GM12864 (cell line): ENCODE measurements around the gene CDH12.

Experiments used
- DNase-seq: peaks from one replicate; pipeline ENCODE4 v3.0.0-alpha.2; 2011; ENCODE audit warnings: low read depth
- H3K4me3 ChIP-seq: 2 replicates; pipeline ENCODE4 v1.5.1; 2011; ENCODE audit warnings: mild to moderate bottlenecking, low read depth, low read length, control low read depth
- TF ChIP-seq, protein P1 (sequence below): IDR thresholded peaks from 2 replicates; pipeline ENCODE4 v1.5.1; 2011; ENCODE audit warnings: low read depth, mild to moderate bottlenecking, moderate library complexity, low read length, control low read depth, inconsistent platforms; ENCODE audit errors: missing control alignments

The CDH12 gene

GRCh38 chr5:21711866-21712758, 1141.0 kb downstream of the CDH12 start:
- DNase-seq: no peak
- no peak overlapping the region for H3K4me3 ChIP-seq
- TF ChIP-seq, protein P1, sequence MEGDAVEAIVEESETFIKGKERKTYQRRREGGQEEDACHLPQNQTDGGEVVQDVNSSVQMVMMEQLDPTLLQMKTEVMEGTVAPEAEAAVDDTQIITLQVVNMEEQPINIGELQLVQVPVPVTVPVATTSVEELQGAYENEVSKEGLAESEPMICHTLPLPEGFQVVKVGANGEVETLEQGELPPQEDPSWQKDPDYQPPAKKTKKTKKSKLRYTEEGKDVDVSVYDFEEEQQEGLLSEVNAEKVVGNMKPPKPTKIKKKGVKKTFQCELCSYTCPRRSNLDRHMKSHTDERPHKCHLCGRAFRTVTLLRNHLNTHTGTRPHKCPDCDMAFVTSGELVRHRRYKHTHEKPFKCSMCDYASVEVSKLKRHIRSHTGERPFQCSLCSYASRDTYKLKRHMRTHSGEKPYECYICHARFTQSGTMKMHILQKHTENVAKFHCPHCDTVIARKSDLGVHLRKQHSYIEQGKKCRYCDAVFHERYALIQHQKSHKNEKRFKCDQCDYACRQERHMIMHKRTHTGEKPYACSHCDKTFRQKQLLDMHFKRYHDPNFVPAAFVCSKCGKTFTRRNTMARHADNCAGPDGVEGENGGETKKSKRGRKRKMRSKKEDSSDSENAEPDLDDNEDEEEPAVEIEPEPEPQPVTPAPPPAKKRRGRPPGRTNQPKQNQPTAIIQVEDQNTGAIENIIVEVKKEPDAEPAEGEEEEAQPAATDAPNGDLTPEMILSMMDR: no peak

GRCh38 chr5:21709770-21710169, 1143.4 kb downstream of the CDH12 start:
- TF ChIP-seq, protein P1: no peak
- no peak overlapping the region for H3K4me3 ChIP-seq
- no peak for DNase-seq

GRCh38 chr5:21704974-21705668, 1148.0 kb downstream of the CDH12 start:
- TF ChIP-seq, protein P1: no peak
- DNase-seq: no peak
- no peak overlapping the region for H3K4me3 ChIP-seq

DNA sequence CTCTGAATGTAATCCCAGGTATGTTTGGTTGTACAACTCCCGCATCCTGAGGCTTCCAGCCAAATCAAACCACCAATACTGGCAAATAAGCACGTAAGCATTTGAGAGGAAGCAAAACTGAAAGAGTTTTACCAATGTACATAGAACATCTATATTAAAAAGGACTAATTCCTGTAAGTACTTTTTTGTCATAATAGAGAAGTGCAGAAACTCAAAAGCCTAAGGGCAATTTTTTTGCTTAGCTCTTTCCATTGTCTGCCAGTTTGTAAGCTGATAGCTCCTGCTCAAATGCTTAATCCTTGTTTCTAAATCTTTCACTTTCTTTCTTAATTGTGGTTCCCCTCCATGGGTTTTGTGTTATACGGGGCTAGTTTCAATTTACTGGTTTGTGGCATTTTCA, 1151.8 kb downstream of the CDH12 start:
- no peak for DNase-seq
- H3K4me3 ChIP-seq: no peak overlapping the region
- TF ChIP-seq, protein P1: no peak
